Endothelial cell of coronary artery (primary cell): Measurements from ENCODE around the gene ULBP1. TPM values are rescaled to one million over a fixed set of nuclear protein-coding genes. Genes with fewer than 3 reads are reported as not detected.

Experiments
- total RNA-seq: library from RNA; depleted of rRNA; stranded (reverse); fragments of >200 nt; gene quantifications from 2 replicates; pipeline ENCODE4 v1.2.3, GENCODE V29; 2014

Gene ULBP1
- 0.09 and 1.1 TPM in 2 replicates for total RNA-seq

GRCh38 chr6:149963462-149964307 is at the start of gene ULBP1:
Gene ULBP1, plus strand, starts transcription at chr6:149963943. Its CDS starts 107 bp downstream, at chr6:149964050.

GRCh38 chr6:149922642-149923326 is 41.0 kb upstream of the ULBP1 start, which contains the start of gene RAET1G:
Gene RAET1G, minus strand, starts transcription at chr6:149923121. Its CDS starts 111 bp downstream, at chr6:149923010.

GRCh38 chr6:149941583-149942460 is 21.9 kb upstream of the ULBP1 start, which contains the start of gene ULBP2:
Gene ULBP2, plus strand, starts transcription at chr6:149942014. Its CDS starts 59 bp downstream, at chr6:149942073.

Other genes starting within 250 kb of the ULBP1 start
- gene LATS1, start 245.8 kb upstream of the ULBP1 start, total RNA-seq = 6.2 and 8.9 TPM in 2 replicates
- gene NUP43, start 217.4 kb upstream of the ULBP1 start, total RNA-seq = 20.6 and 23.7 TPM in 2 replicates
- 103 and 120 TPM in 2 replicates for gene PCMT1, start 214.2 kb upstream of the ULBP1 start, total RNA-seq
- 6.8 and 32.0 TPM in 2 replicates for gene LRP11, start 99.6 kb upstream of the ULBP1 start, total RNA-seq
- under 0.01 and 0.09 TPM in 2 replicates for gene RAET1E, start 65.8 kb upstream of the ULBP1 start, total RNA-seq
- gene RAET1G, start 40.8 kb upstream of the ULBP1 start, total RNA-seq = 0.18 and 0.56 TPM in 2 replicates
- gene ULBP2, start 21.9 kb upstream of the ULBP1 start, total RNA-seq = 6.9 and 14.0 TPM in 2 replicates
- gene RAET1L, start 61.6 kb downstream of the ULBP1 start, total RNA-seq = not detected in 2 replicates
- gene ULBP3, start 105.2 kb downstream of the ULBP1 start, total RNA-seq = 9.2 and 15.0 TPM in 2 replicates
- 0.47 TPM in 1 of 2 replicates, not detected in the other for gene PPP1R14C, start 179.1 kb downstream of the ULBP1 start, total RNA-seq